Spinal cord (tissue), 10 donors: ENCODE results near the gene AHSA1. TPM values are rescaled to one million over a fixed set of nuclear protein-coding genes. Genes with fewer than 3 reads are reported as not detected.

Source experiments
- DNase-seq, 6 donors: peaks; one replicate each; pipeline versions ENCODE4 v3.0.0 to v3.0.0-alpha.2; 2013 to 2015; ENCODE audit warnings: low spot score in 6 of 6, low read depth in 4 of 6
- H3K27ac ChIP-seq: one replicate; pipeline ENCODE4 v1.5.1; 2013; ENCODE audit warnings: low read depth, low read length, control low read depth
- H3K27me3 ChIP-seq: one replicate; pipeline ENCODE4 v1.6.1; 2013; ENCODE audit warnings: low read length; ENCODE audit not compliant: control insufficient read depth, insufficient read depth
- H3K36me3 ChIP-seq: one replicate; pipeline ENCODE4 v1.6.1; 2013; ENCODE audit warnings: low read length; ENCODE audit not compliant: control insufficient read depth, insufficient read depth
- H3K4me1 ChIP-seq: one replicate; pipeline ENCODE4 v1.6.1; 2013; ENCODE audit warnings: low read length; ENCODE audit not compliant: control insufficient read depth, insufficient read depth
- H3K4me3 ChIP-seq: one replicate; pipeline ENCODE4 v1.5.1; 2013; ENCODE audit warnings: low read depth, low read length, control low read depth
- H3K9me3 ChIP-seq: one replicate; pipeline ENCODE4 v1.6.1; 2013; ENCODE audit warnings: low read length; ENCODE audit not compliant: control insufficient read depth, insufficient read depth
- WGBS: methylation state at CpG from one replicate; pipeline ENCODE4 v1.1.5; 2013; ENCODE audit warnings: missing lambda C conversion rate; ENCODE audit not compliant: insufficient coverage; 5-methylcytosine and 5-hydroxymethylcytosine counted together
- polyA plus RNA-seq, 2 donors: library from polyadenylated mRNA; unstranded; fragments of 120-200 nt; gene quantifications; one replicate each; pipeline ENCODE4 v1.2.1, GENCODE V29; 2013; ENCODE audit not compliant: insufficient read length in 2 of 2
- total RNA-seq, 2 donors: library from RNA; depleted of rRNA in 1 of 2; stranded (reverse); fragments of 120-200 nt in 1 of 2; fragments of >200 nt in 1 of 2; gene quantifications; one replicate each; pipeline versions ENCODE4 v1.2.3 to v1.2.4, GENCODE V29; 2013 to 2014
- donor health status: healthy.

AHSA1 gene
- total and polyA plus RNA-seq, 4 donors: 129 to 227 (median 190) TPM

- Histone ChIP-seq H3K27ac (no peak overlapping the region), H3K4me3 (no peak overlapping the region), H3K36me3 (peaks cover 39% of the 10 kb centered on the region), H3K4me1 (peaks cover 3% of the 10 kb centered on the region), H3K9me3 (no peaks in the 10 kb centered on the region), H3K27me3 (no peaks in the 10 kb centered on the region)
- DNase-seq: no peak
- 86% methylated on average over 10 of the region's 14 CpGs for WGBS
Measured at GRCh38 chr14:77469067-77469505, 11.2 kb downstream of the AHSA1 start.

DNA sequence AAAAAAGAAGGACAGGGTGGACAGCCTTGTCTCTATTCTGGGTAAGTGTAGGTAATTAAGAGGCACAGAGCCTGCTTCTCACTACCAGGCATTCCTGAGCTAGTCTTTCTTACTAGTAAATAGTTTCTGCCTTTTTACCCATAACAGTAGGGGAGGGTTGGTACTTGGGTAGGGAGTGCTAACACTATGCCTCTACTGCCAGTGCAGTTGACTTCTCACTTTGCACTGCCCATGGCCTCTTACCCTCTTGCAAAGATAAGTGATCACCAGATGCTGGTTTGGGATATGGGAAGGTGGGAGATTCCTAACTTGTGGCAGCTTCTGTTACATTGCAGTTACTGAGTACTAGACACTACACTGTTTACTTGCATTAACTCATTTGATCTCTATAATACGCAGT is 11.6 kb downstream of the AHSA1 start:
- DNase-seq: no peak
- no peak overlapping the region for H3K27ac ChIP-seq

DNA sequence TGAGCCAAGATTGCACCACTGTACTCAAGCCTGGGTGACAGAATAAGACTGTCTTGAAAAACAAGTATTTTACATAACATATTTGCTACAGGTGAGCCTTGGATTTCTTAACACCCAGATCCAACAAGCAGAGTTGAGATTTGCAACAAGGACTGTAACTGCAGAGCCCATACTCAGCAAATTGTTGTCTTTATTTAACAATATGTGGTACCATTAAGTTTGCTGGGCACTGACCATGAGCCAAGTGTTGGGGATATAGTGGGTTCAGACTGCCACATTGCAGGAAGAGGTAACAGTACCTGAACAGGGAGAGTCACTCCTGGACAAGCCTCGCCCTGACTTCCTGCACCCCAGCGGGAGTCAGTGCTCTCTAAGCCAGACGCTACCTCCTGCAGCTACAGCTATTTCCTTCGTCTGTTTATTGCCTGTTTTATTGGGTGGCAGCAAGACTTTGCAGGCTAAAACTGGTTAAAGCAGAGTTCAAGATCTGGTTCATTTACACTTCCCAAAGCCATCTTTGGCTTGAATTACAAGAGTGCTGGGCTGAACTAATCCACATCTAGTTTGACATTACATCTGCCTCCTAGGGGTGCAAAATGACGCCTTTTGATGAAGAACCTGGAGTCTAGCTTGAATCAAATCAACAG is 12.5 kb downstream of the AHSA1 start:
- WGBS: 62% methylated on average over 4 of the region's 5 CpGs
- peaks cover 34% of the 10 kb centered on the region for H3K36me3 ChIP-seq

More for the DNA sequence above, 11.6 kb downstream of the AHSA1 start:
- Histone ChIP-seq H3K4me1 (peaks cover 7% of the 10 kb centered on the region), H3K27me3 (no peaks in the 10 kb centered on the region), H3K9me3 (no peaks in the 10 kb centered on the region), H3K36me3 (peaks cover 35% of the 10 kb centered on the region), H3K4me3 (no peak overlapping the region)
- no CpG with 5 or more reads among the region's 1 CpG for WGBS

GRCh38 chr14:77473921-77474320 is 16.0 kb downstream of the AHSA1 start:
- DNase-seq: no peak
- peaks cover 18% of the 10 kb centered on the region for H3K36me3 ChIP-seq
- H3K4me3 ChIP-seq: no peak overlapping the region
- H3K27ac ChIP-seq: no peak overlapping the region
- WGBS: 40% methylated on average over 4 of the region's 5 CpGs
- no peaks in the 10 kb centered on the region for H3K27me3 ChIP-seq
- no peaks in the 10 kb centered on the region for H3K9me3 ChIP-seq
- peaks cover 15% of the 10 kb centered on the region for H3K4me1 ChIP-seq

More for the DNA sequence above, 12.5 kb downstream of the AHSA1 start:
- no peaks in the 10 kb centered on the region for H3K9me3 ChIP-seq
- no peak overlapping the region for H3K27ac ChIP-seq
- H3K4me3 ChIP-seq: no peak overlapping the region
- no peak for DNase-seq
- no peaks in the 10 kb centered on the region for H3K27me3 ChIP-seq
- peaks cover 15% of the 10 kb centered on the region for H3K4me1 ChIP-seq

GRCh38 chr14:77474479-77475177 is 16.7 kb downstream of the AHSA1 start:
- H3K4me3 ChIP-seq: no peak overlapping the region
- peaks cover 15% of the 10 kb centered on the region for H3K4me1 ChIP-seq
- no peaks in the 10 kb centered on the region for H3K9me3 ChIP-seq
- no peak overlapping the region for H3K27ac ChIP-seq
- peaks cover 13% of the 10 kb centered on the region for H3K36me3 ChIP-seq
- peak in 1 of 6 donors; percentile 37 for DNase-seq
- WGBS: 37% methylated on average over 7 of the region's 9 CpGs
- H3K27me3 ChIP-seq: no peaks in the 10 kb centered on the region

DNA sequence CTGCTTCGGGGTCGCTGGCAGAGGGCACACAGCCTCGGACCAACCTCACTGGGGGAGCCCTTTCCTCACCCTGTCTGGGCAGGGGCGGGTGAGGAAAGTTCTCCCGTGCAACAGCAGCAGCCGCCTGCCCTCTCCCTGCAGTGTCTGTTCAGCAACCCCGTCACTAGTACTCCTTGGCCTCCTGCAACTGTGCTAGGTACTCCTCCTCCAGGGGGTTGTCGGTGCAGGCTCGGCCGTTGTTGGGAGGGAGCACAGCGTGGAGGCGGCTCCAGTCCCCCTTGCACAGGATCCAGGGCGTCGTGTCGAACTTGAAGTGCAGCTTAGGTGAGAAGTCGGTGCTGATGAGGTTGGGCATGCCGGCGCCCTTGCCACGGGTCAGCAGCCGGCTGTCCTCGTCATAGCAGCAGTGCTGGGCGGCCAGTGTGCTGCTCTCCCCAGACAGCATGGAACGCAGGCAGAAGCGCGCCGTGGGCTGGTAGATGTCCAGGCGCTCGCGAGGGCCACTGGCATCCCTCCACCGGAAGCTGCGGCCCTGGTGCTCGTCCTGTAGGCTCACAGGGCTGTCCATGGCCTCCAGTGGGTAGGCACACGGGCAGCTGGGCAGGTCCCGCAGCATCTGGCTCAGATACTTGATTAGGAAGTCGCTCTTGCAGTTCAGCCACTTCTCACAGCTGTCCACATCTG is 17.7 kb downstream of the AHSA1 start:
- no peak for DNase-seq
- 89% methylated on average over 35 of the region's 35 CpGs for WGBS
- Histone ChIP-seq H3K4me3 (no peak overlapping the region), H3K27ac (no peak overlapping the region), H3K9me3 (no peaks in the 10 kb centered on the region), H3K36me3 (peaks cover 13% of the 10 kb centered on the region), H3K27me3 (no peaks in the 10 kb centered on the region), H3K4me1 (peaks cover 15% of the 10 kb centered on the region)

GRCh38 chr14:77478029-77478428 is 20.1 kb downstream of the AHSA1 start:
- no peaks in the 10 kb centered on the region for H3K9me3 ChIP-seq
- H3K4me1 ChIP-seq: peaks cover 15% of the 10 kb centered on the region
- H3K27ac ChIP-seq: no peak overlapping the region
- DNase-seq: no peak
- no peaks in the 10 kb centered on the region for H3K27me3 ChIP-seq
- H3K4me3 ChIP-seq: no peak overlapping the region
- 100% methylated on average over 1 of the region's 5 CpGs for WGBS
- peaks cover 16% of the 10 kb centered on the region for H3K36me3 ChIP-seq

DNA sequence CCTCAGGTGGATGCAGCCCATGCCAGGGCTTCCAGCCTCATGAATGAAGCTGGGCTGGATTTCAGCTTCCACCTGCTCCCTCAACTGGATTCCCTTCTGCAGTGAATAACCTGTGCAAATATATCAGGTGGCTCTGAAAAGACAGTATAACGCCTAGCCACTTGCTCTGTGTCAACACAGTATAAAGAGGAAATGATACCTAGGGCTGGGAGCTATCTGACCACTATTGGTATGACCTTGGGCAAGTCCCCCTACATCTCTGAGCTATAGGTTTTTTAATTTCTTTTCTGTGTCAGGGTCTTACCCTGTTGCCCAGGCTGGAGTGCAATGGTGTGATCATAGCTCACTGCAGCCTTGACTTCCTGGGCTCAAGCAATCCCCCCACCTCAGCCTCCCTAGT is 20.9 kb downstream of the AHSA1 start:
- Histone ChIP-seq H3K36me3 (peaks cover 16% of the 10 kb centered on the region), H3K4me1 (peaks cover 15% of the 10 kb centered on the region), H3K27ac (no peak overlapping the region), H3K4me3 (no peak overlapping the region), H3K9me3 (no peaks in the 10 kb centered on the region), H3K27me3 (no peaks in the 10 kb centered on the region)
- DNase-seq: no peak
- WGBS: 83% methylated on average over 1 of the region's 1 CpG

DNA sequence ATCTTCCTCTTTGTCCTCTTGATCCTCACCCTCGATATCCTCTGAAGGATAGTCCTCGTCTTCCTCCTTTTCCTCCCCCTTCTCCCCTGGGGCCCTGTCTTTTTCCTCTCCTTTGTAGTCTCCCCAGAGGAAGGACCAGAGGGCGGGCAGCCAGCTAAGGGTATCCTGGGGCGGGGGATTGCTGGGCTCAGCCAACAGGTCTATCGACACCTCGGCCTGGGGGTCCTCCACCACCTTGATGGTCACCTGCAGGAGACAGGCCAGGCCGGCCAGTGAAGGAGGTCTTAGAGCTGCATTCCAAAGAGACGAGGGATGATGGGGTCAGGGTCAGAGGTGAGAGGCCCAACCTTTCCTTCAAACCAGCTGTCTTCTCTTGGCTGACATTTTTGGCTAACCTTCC is 24.5 kb downstream of the AHSA1 start:
- no peak overlapping the region for H3K4me3 ChIP-seq
- H3K9me3 ChIP-seq: no peaks in the 10 kb centered on the region
- no peaks in the 10 kb centered on the region for H3K27me3 ChIP-seq
- no peak for DNase-seq
- 88% methylated on average over 8 of the region's 8 CpGs for WGBS
- peaks cover 4% of the 10 kb centered on the region for H3K4me1 ChIP-seq
- peaks cover 16% of the 10 kb centered on the region for H3K36me3 ChIP-seq
- no peak overlapping the region for H3K27ac ChIP-seq
